HG02870 (cell line): ENCODE data around the gene IMPG2.
A peak's percentile ranks its signal among the peaks of the same experiment; 100 is the strongest.

Source experiments
- ATAC-seq: cut with Tn5 transposase; IDR thresholded peaks from one replicate; pipeline ENCODE4 v1.9.1; 2021; ENCODE audit warnings: mild to moderate bottlenecking, moderate library complexity; ENCODE audit not compliant: unreplicated experiment

IMPG2 gene

GRCh38 chr3:101243285-101244211 is 76.8 kb downstream of the IMPG2 start:
- ATAC-seq, result no peak

- no peak for ATAC-seq
Measured at GRCh38 chr3:101240719-101241399, 79.5 kb downstream of the IMPG2 start.

GRCh38 chr3:101235048-101235447 is 85.3 kb downstream of the IMPG2 start:
- no peak for ATAC-seq

- no peak for ATAC-seq
Measured at GRCh38 chr3:101230618-101231017, 89.8 kb downstream of the IMPG2 start.

GRCh38 chr3:101229681-101230080 is 90.7 kb downstream of the IMPG2 start:
- no peak for ATAC-seq

GRCh38 chr3:101228441-101228840 is 91.9 kb downstream of the IMPG2 start:
- no peak for ATAC-seq

GRCh38 chr3:101224739-101225138 is 95.6 kb downstream of the IMPG2 start:
- ATAC-seq, result no peak

- ATAC-seq, result no peak
Measured at GRCh38 chr3:101223016-101223415, 97.4 kb downstream of the IMPG2 start.

GRCh38 chr3:101219842-101220560 is 100.4 kb downstream of the IMPG2 start:
- no peak for ATAC-seq

GRCh38 chr3:101217472-101218245 is 102.7 kb downstream of the IMPG2 start:
- ATAC-seq, result no peak

GRCh38 chr3:101216710-101217465 is 103.5 kb downstream of the IMPG2 start:
- ATAC-seq, result peak; percentile 39

- no peak for ATAC-seq
Measured at GRCh38 chr3:101212730-101213129, 107.6 kb downstream of the IMPG2 start.

GRCh38 chr3:101204246-101204645 is 116.1 kb downstream of the IMPG2 start:
- no peak for ATAC-seq

GRCh38 chr3:101203411-101203810 is 117.0 kb downstream of the IMPG2 start:
- no peak for ATAC-seq

- ATAC-seq, result no peak
Measured at GRCh38 chr3:101202640-101203039, 117.7 kb downstream of the IMPG2 start.

GRCh38 chr3:101200461-101200860 is 119.9 kb downstream of the IMPG2 start:
- ATAC-seq, result no peak

GRCh38 chr3:101195951-101196713 is 124.2 kb downstream of the IMPG2 start:
- no peak for ATAC-seq

GRCh38 chr3:101194392-101194791 is 126.0 kb downstream of the IMPG2 start:
- no peak for ATAC-seq

- no peak for ATAC-seq
Measured at GRCh38 chr3:101193957-101194356, 126.4 kb downstream of the IMPG2 start.
